ENCODE data around the gene PTPN11.

- TF ChIP-seq CTCF (IDR thresholded peaks at IDR 0.05 in 2 of 3, conservative IDR thresholded peaks at IDR 0.05 in 1 of 3; ENCODE audit: borderline replicate concordance in 1 of 3, insufficient read depth in 1 of 3, low read depth in 2 of 3, low read length in 2 of 3) (no peak), YY1 (IDR thresholded peaks at IDR 0.05; ENCODE audit: extremely low read depth, insufficient replicate concordance, low read depth, low read length) (no peak), POLR2AphosphoS5 (IDR thresholded peaks at IDR 0.05; ENCODE audit: low read depth, low read length) (no peak), EGR1 (IDR thresholded peaks at IDR 0.05; ENCODE audit: low read depth) (no peak), CEBPB (IDR thresholded peaks at IDR 0.05; ENCODE audit: low read depth) (no peak), EZH2phosphoT487 (IDR thresholded peaks at IDR 0.05; ENCODE audit: borderline replicate concordance) (no peak)
- TF ChIP-seq, protein P1, sequence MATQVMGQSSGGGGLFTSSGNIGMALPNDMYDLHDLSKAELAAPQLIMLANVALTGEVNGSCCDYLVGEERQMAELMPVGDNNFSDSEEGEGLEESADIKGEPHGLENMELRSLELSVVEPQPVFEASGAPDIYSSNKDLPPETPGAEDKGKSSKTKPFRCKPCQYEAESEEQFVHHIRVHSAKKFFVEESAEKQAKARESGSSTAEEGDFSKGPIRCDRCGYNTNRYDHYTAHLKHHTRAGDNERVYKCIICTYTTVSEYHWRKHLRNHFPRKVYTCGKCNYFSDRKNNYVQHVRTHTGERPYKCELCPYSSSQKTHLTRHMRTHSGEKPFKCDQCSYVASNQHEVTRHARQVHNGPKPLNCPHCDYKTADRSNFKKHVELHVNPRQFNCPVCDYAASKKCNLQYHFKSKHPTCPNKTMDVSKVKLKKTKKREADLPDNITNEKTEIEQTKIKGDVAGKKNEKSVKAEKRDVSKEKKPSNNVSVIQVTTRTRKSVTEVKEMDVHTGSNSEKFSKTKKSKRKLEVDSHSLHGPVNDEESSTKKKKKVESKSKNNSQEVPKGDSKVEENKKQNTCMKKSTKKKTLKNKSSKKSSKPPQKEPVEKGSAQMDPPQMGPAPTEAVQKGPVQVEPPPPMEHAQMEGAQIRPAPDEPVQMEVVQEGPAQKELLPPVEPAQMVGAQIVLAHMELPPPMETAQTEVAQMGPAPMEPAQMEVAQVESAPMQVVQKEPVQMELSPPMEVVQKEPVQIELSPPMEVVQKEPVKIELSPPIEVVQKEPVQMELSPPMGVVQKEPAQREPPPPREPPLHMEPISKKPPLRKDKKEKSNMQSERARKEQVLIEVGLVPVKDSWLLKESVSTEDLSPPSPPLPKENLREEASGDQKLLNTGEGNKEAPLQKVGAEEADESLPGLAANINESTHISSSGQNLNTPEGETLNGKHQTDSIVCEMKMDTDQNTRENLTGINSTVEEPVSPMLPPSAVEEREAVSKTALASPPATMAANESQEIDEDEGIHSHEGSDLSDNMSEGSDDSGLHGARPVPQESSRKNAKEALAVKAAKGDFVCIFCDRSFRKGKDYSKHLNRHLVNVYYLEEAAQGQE (IDR thresholded peaks at IDR 0.05; ENCODE audit: low read depth) = no peak
These were observed 14.8 kb downstream of the PTPN11 start for GRCh38 chr12:112433551-112433950.

Data from HCT116 (cell line).